Prostate gland (tissue), 1 donor: Measurements from ENCODE around the gene PKNOX2.

ENCODE experiments used
- POLR2A ChIP-seq: fragments of 450-650 bp; IDR thresholded peaks from one replicate; pipeline ENCODE4 v1.6.1; 2016; ENCODE audit warnings: antibody characterized with exemption, mild to moderate bottlenecking
- POLR2AphosphoS5 ChIP-seq: sonication (generic); formaldehyde crosslinking; IDR thresholded peaks from one replicate; pipeline ENCODE4 v1.6.1; 2017; ENCODE audit warnings: antibody characterized with exemption

DNA sequence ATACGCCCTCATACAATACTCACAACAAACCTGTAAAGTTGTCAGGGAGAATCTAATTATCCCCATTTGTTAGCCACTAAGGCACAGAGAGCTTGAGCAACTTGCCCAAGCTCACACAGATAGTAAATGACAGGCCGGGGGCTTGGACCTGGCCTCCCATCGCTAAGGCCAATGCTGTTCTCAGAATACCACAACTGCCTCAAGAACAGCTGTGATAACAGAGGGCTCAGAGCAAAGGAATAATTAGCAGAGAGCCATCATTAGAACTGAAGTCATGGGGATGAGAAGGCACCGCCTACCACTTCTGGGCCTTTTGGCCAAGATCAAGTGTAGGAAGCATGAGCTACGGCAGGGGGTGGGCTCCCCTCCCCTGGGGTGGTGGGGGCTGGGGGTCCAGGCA is 232.9 kb downstream of the PKNOX2 start:
- TF ChIP-seq POLR2AphosphoS5: no peak
- TF ChIP-seq POLR2A: no peak
